HG03095 (cell line): ENCODE measurements around the gene RNASE4.
"Not testable (repeated sequence)": the region's sequence is repeated elsewhere in the genome, so short reads cannot be mapped to it uniquely, and the experiment has no call there.

ENCODE experiments used
- ATAC-seq: cut with Tn5 transposase; IDR thresholded peaks from one replicate; pipeline ENCODE4 v1.9.1; 2021; ENCODE audit warnings: moderate library complexity; ENCODE audit not compliant: unreplicated experiment

RNASE4 gene

GRCh38 chr14:20683891-20684661 is at the start of gene RNASE4:
RNASE4 (plus strand) TSS chr14:20684560; CDS start chr14:20699372, 14,812 bp downstream.
- no peak for ATAC-seq

- ATAC-seq, result no peak
Measured at GRCh38 chr14:20641591-20641990, 42.8 kb upstream of the RNASE4 start, which contains the start of gene OR6S1. OR6S1 (minus strand) TSS chr14:20641691; CDS start chr14:20641691, 0 bp downstream.

GRCh38 chr14:20642182-20642581 is 42.2 kb upstream of the RNASE4 start:
- no peak for ATAC-seq

GRCh38 chr14:20642755-20643154 is 41.6 kb upstream of the RNASE4 start:
- ATAC-seq, result not testable (repeated sequence)

- no peak for ATAC-seq
Measured at GRCh38 chr14:20644520-20644919, 39.8 kb upstream of the RNASE4 start.

GRCh38 chr14:20645481-20645880 is 38.9 kb upstream of the RNASE4 start:
- ATAC-seq, result no peak

GRCh38 chr14:20652996-20653975 is 31.1 kb upstream of the RNASE4 start:
- no peak for ATAC-seq

GRCh38 chr14:20655851-20656250 is 28.5 kb upstream of the RNASE4 start:
- no peak for ATAC-seq

- no peak for ATAC-seq
Measured at GRCh38 chr14:20656274-20656673, 28.1 kb upstream of the RNASE4 start.

GRCh38 chr14:20657216-20658211 is 26.8 kb upstream of the RNASE4 start:
- no peak for ATAC-seq

GRCh38 chr14:20658246-20658645 is 26.1 kb upstream of the RNASE4 start:
- no peak for ATAC-seq

- no peak for ATAC-seq
Measured at GRCh38 chr14:20659336-20659735, 25.0 kb upstream of the RNASE4 start.

- ATAC-seq, result no peak
Measured at GRCh38 chr14:20659813-20660395, 24.5 kb upstream of the RNASE4 start.

- ATAC-seq, result no peak
Measured at GRCh38 chr14:20661197-20661596, 23.2 kb upstream of the RNASE4 start.

GRCh38 chr14:20662968-20663732 is 21.2 kb upstream of the RNASE4 start:
- no peak for ATAC-seq

GRCh38 chr14:20666400-20666961 is 17.9 kb upstream of the RNASE4 start:
- not testable (repeated sequence) for ATAC-seq

GRCh38 chr14:20667957-20668356 is 16.4 kb upstream of the RNASE4 start:
- peak; percentile 72 for ATAC-seq

- ATAC-seq, result no peak
Measured at GRCh38 chr14:20668969-20669368, 15.4 kb upstream of the RNASE4 start.
